Caco-2 (cell line): Measurements from ENCODE around the gene ENTPD1. TPM values are rescaled to one million over a fixed set of nuclear protein-coding genes. Genes with fewer than 3 reads are reported as not detected.

Experiments
- BruUV-seq: library from RNA; stranded (reverse); fragments of 400-500 nt; replicated peaks from 2 replicates; lab custom pipeline; 2021; lab: Mats Ljungman, UMichigan
- CTCF ChIA-PET: fragments of 300-600 bp; sonication (Branson Sonifier 250); formaldehyde crosslinking; loops from one replicate; lab custom pipeline; 2022; ENCODE audit warnings: antibody characterized with exemption; lab: Charles Lee
- POLR2A ChIA-PET: fragments of 300-600 bp; sonication (Branson Sonifier 250); formaldehyde crosslinking; loops from one replicate; lab custom pipeline; 2022; ENCODE audit warnings: antibody characterized with exemption; lab: Charles Lee
- DNase-seq, 2 experiments: peaks; one replicate each; pipeline versions ENCODE4 v3.0.0 to v3.0.0-alpha.2; 2020 to 2022
- H3K27me3 ChIP-seq: replicated peaks from 2 replicates; pipeline ENCODE4 v1.6.0; 2011; ENCODE audit warnings: low read length; ENCODE audit not compliant: control insufficient read depth, insufficient read depth
- H3K36me3 ChIP-seq: 2 replicates; pipeline ENCODE4 v1.5.1; 2011; ENCODE audit warnings: low read length; ENCODE audit not compliant: control insufficient read depth, insufficient read depth
- H3K4me1 ChIP-seq: fragments of 250-450 bp; sonication (Bioruptor Pico); 2 replicates; pipeline ENCODE4 v1.5.1; 2020; ENCODE audit warnings: mild to moderate bottlenecking
- H3K4me3 ChIP-seq: 2 replicates; pipeline ENCODE4 v1.5.1; 2011; ENCODE audit warnings: low read depth, mild to moderate bottlenecking, control low read depth, low read length
- H3K9me3 ChIP-seq: fragments of 250-450 bp; sonication (Bioruptor Pico); 2 replicates; pipeline ENCODE4 v1.5.1; 2020; ENCODE audit warnings: mild to moderate bottlenecking, moderate library complexity
- H3K27ac Mint-ChIP-seq: one replicate; pipeline ENCODE4 v1.8.0; 2022; ENCODE audit warnings: mixed read lengths; ENCODE audit not compliant: unreplicated experiment
- H3K27me3 Mint-ChIP-seq: one replicate; pipeline ENCODE4 v1.8.0; 2022; ENCODE audit warnings: mixed read lengths; ENCODE audit not compliant: insufficient read depth, unreplicated experiment
- H3K36me3 Mint-ChIP-seq: one replicate; pipeline ENCODE4 v1.8.0; 2022; ENCODE audit warnings: mild to moderate bottlenecking, mixed read lengths; ENCODE audit not compliant: insufficient read depth, unreplicated experiment
- H3K4me1 Mint-ChIP-seq: one replicate; pipeline ENCODE4 v1.8.0; 2022; ENCODE audit warnings: low read depth, mixed read lengths; ENCODE audit not compliant: unreplicated experiment
- H3K4me3 Mint-ChIP-seq: one replicate; pipeline ENCODE4 v1.8.0; 2022; ENCODE audit warnings: mild to moderate bottlenecking, moderate library complexity, mixed read lengths; ENCODE audit not compliant: unreplicated experiment
- H3K9me3 Mint-ChIP-seq: one replicate; pipeline ENCODE4 v1.8.0; 2022; ENCODE audit warnings: mixed read lengths; ENCODE audit not compliant: unreplicated experiment
- CTCF ChIP-seq, 2 experiments: fragments of 200-600 bp in 1 of 2; IDR thresholded peaks; 1 replicate in 1 of 2; 2 replicates in 1 of 2; pipeline versions ENCODE4 v1.5.1 to v1.8.0; 2011 to 2022; ENCODE audit warnings: antibody characterized with exemption in 1 of 2, control low read depth in 1 of 2, inconsistent platforms in 1 of 2, low read depth in 1 of 2, low read length in 1 of 2, mild to moderate bottlenecking in 1 of 2, moderate library complexity in 1 of 2; ENCODE audit not compliant: insufficient read depth in 1 of 2, severe bottlenecking in 1 of 2, unreplicated experiment in 1 of 2
- intact Hi-C: fragments of 100-400 bp; cut with micrococcal nuclease; formaldehyde crosslinking; loops from one replicate; pipeline ENCODE4 v1.10.0; 2022; ENCODE audit not compliant: unreplicated experiment
- total RNA-seq: library from RNA; stranded (reverse); gene quantifications from 2 replicates; pipeline ENCODE4 v1.2.3, GENCODE V29; 2022

ENTPD1 gene
- total RNA-seq, 1 experiment from 2014 or later: 2.2 TPM

- no peaks in the 10 kb centered on the region for H3K9me3 ChIP-seq
- H3K9me3 Mint-ChIP-seq: no peaks in the 10 kb centered on the region
- H3K4me3 Mint-ChIP-seq: peak overlapping the region; percentile 39
- H3K36me3 ChIP-seq: no peaks in the 10 kb centered on the region
- H3K27ac Mint-ChIP-seq: peak overlapping the region; percentile 67
- peaks cover 15% of the 10 kb centered on the region for H3K4me1 Mint-ChIP-seq
- no peaks in the 10 kb centered on the region for H3K36me3 Mint-ChIP-seq
- DNase-seq: peak in 1 of 2 experiments; percentile 27
- peaks cover 17% of the 10 kb centered on the region; the same call in 1 of the 2 replicates for H3K4me1 ChIP-seq
- POLR2A ChIA-PET: interaction anchor here (2.6 kb wide), 1 partner anchor 173 kb away, joined by 14 read pairs; the partner anchor contains the start of gene TCTN3
- CTCF ChIA-PET: interaction anchor here (1.2 to 2.8 kb wide), 4 partner anchors 23 to 173 kb away, joined by 3 to 75 read pairs (median 5); partner anchors contain the start of genes CC2D2B and TCTN3
- H3K4me3 ChIP-seq: no peak overlapping the region
- TF ChIP-seq CTCF (IDR thresholded peaks at IDR 0.05; ENCODE audit: insufficient read depth in 1 of 2, low read depth in 1 of 2, low read length in 1 of 2, severe bottlenecking in 1 of 2, unreplicated experiment in 1 of 2): no peak
- intact Hi-C loops: loop anchor here (1.0 kb wide), 1 partner anchor 41 kb away; the partner anchor contains the start of gene CC2D2B
- H3K27me3 ChIP-seq: no peaks in the 10 kb centered on the region
- BruUV-seq: no TSS peak
- no peaks in the 10 kb centered on the region for H3K27me3 Mint-ChIP-seq
Observed at GRCh38 chr10:95866467-95866842, 110.5 kb downstream of the ENTPD1 start.

GRCh38 chr10:95867866-95868265 lies 111.9 kb downstream of the ENTPD1 start:
- Histone ChIP-seq H3K27me3 (no peaks in the 10 kb centered on the region), H3K9me3 (no peaks in the 10 kb centered on the region), H3K36me3 (no peaks in the 10 kb centered on the region), H3K4me1 (peaks cover 17% of the 10 kb centered on the region; the same call in 1 of the 2 replicates), H3K4me3 (no peak overlapping the region)
- H3K4me1 Mint-ChIP-seq: peaks cover 15% of the 10 kb centered on the region
- TF ChIP-seq CTCF (IDR thresholded peaks at IDR 0.05; ENCODE audit: insufficient read depth in 1 of 2, low read depth in 1 of 2, low read length in 1 of 2, severe bottlenecking in 1 of 2, unreplicated experiment in 1 of 2): no peak
- H3K27me3 Mint-ChIP-seq: no peaks in the 10 kb centered on the region
- H3K27ac Mint-ChIP-seq: no peak overlapping the region
- POLR2A ChIA-PET: no interaction called here
- DNase-seq: no peak
- H3K4me3 Mint-ChIP-seq: no peak overlapping the region
- no peaks in the 10 kb centered on the region for H3K9me3 Mint-ChIP-seq
- CTCF ChIA-PET: interaction anchor here (1.0 kb wide), 1 partner anchor 174 kb away, joined by 3 read pairs; the partner anchor contains the start of gene TCTN3
- no peaks in the 10 kb centered on the region for H3K36me3 Mint-ChIP-seq
- intact Hi-C loops: no loop called here
- BruUV-seq: no TSS peak

GRCh38 chr10:95872158-95872711 lies 116.3 kb downstream of the ENTPD1 start:
- Mint-ChIP-seq H3K9me3 (peaks cover 10% of the 10 kb centered on the region), H3K27me3 (no peaks in the 10 kb centered on the region), H3K27ac (no peak overlapping the region), H3K4me3 (no peak overlapping the region), H3K36me3 (peaks cover 20% of the 10 kb centered on the region), H3K4me1 (no peaks in the 10 kb centered on the region)
- intact Hi-C loops: no loop called here
- H3K4me3 ChIP-seq: no peak overlapping the region
- no TSS peak for BruUV-seq
- H3K4me1 ChIP-seq: no peaks in the 10 kb centered on the region
- POLR2A ChIA-PET: no interaction called here
- no peaks in the 10 kb centered on the region for H3K9me3 ChIP-seq
- DNase-seq: no peak
- no peak for TF ChIP-seq CTCF (IDR thresholded peaks at IDR 0.05; ENCODE audit: insufficient read depth in 1 of 2, low read depth in 1 of 2, low read length in 1 of 2, severe bottlenecking in 1 of 2, unreplicated experiment in 1 of 2)
- CTCF ChIA-PET: no interaction called here
- H3K36me3 ChIP-seq: 0 out of 2 replicates have a peak, but pooled peaks cover 1% of the 10 kb centered on the region
- no peaks in the 10 kb centered on the region for H3K27me3 ChIP-seq
